ENCODE measurements around the gene KLF17.
"Not testable (repeated sequence)": the region's sequence is repeated elsewhere in the genome, so short reads cannot be mapped to it uniquely, and the experiment has no call there.

The KLF17 gene

GRCh38 chr1:44110916-44111315, 7.7 kb upstream of the KLF17 start:
- no peak for DNase-seq

GRCh38 chr1:44111861-44112260, 6.8 kb upstream of the KLF17 start:
- DNase-seq = no peak

DNA sequence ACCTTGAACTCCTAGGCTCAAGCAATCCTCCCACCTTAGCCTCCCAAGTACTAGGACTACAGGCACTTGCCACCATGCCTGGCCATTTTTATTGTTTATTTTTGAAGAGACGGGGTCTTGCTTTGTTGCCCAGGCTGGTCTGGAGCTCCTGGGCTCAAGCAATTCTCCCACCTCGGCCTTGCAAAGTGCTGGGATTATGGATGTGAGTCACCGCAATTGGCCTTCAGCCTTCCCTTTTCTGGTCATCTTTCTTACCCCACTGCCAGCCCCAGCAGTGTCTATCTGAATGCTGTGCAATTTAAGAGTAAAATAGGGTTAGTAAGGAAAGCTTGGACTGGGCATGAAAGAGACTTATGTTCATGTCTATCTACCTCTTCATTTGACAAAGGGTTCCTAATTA, 6.1 kb upstream of the KLF17 start:
- no peak for DNase-seq

- DNase-seq = no peak
These were observed 5.5 kb upstream of the KLF17 start for GRCh38 chr1:44113095-44113609.

DNA sequence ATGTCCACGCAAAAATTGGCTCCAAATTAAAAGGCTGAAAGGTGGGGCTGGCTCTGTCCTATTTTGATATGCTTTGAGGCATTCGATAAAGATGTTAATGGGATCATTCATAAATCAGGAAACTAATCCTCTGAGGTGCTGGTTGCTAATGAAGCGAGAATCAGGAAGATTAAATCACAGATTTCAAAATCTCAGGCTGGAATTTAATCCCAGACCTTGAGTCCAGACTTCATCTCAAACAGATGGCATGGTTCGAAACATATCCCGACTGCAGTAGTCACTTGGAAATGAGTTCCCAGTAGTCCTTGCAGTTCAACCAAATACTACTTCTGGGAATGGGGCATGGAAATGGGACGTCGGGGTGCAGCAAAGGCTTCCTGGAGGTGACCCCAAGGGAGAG, 4.5 kb upstream of the KLF17 start:
- no peak for DNase-seq

GRCh38 chr1:44117272-44117671, 1.3 kb upstream of the KLF17 start:
- DNase-seq = not testable (repeated sequence)

- DNase-seq = no peak
These were observed 904 bp downstream of the KLF17 start for GRCh38 chr1:44119525-44119924.

DNA sequence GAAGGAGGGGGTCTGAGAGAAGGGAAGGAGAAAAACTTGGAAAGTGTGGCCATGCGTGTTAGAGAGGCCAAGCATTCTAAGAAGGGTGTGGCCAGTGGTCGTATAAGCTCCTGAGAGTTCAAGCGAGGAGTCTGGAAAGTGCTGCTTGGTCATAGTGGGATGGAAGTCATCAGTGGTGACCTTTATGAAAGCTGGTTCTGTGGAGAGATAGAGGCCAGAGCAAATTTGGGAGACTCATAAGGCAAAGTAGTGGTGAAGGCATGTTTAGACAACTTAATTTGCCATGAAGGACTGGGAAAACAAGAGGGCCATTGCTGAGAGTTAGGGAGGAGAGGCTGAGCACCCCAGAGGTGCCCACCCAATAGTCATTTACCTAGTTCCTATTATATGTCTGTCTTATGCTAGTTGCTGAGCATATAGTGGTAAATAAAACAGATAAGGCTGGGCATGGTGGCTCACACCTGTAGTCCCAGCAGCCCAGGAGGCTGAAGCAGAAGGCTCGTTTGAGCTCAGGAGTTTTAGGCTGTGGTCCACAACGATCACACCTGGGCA, 1.9 kb downstream of the KLF17 start:
- DNase-seq = no peak

- DNase-seq = no peak
These were observed 11.2 kb downstream of the KLF17 start for GRCh38 chr1:44129616-44130500.

- no peak for DNase-seq
These were observed 12.8 kb downstream of the KLF17 start for GRCh38 chr1:44131411-44131810.

DNA sequence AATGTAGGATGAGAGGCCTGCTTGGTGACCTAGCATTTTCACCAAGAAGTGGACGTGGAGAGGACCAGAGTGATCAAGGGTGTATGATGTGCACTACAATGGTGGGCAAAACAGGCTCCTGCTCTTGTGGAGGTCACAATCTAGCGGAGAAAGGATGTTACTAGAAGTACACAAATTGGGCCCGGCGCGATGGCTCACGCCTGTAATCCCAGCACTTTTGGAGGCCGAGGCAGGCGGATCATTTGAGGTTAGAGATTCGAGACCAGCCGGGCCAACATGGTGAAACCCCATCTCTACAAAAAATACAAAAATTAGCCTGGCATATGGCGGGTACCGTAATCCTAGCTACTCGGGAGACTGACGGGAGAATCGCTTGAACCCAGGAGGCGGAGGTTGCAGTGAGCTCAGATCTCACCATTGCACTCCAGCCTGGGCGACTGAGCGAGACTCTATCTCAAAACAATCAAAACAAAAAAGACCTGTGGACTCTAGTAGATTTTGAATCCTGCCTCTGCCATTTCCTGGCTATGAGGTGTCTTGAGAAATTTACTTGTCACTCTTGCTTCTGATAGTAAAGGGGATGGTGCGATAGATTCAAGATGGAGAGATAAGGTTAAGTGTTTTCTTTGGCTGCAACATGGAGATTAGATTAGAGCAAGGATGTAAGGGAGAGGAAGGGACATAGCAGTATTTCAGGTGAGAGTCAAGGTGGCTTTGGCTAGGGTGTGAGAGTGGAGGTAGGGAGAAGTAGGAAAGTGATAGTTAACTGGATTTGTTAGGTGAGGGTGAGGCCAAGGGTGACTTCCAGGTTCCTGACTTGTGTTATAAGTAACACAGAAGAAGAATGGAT, 15.7 kb downstream of the KLF17 start:
- no peak for DNase-seq

- DNase-seq = no peak
These were observed 17.3 kb downstream of the KLF17 start for GRCh38 chr1:44135886-44136285.

DNA sequence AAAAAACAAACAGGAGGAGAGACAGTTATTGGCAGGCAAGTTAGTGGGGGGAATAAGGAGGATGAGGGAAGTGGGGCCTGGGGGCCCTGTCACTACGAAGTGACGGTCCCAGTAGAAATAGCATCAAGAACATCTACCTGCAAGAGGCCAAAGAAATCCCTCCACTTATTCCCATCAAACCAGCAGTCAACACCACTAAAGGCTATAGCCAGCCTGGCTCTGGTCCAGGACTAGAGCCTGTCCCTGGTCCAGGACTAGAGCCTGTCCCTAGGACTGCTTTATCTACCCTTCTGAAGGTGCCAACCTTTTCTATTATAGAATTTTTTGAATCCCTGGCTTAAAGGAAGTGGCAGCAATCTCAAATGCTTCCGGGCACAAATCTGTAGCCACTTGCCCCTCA, 19.6 kb downstream of the KLF17 start:
- no peak for DNase-seq

DNA sequence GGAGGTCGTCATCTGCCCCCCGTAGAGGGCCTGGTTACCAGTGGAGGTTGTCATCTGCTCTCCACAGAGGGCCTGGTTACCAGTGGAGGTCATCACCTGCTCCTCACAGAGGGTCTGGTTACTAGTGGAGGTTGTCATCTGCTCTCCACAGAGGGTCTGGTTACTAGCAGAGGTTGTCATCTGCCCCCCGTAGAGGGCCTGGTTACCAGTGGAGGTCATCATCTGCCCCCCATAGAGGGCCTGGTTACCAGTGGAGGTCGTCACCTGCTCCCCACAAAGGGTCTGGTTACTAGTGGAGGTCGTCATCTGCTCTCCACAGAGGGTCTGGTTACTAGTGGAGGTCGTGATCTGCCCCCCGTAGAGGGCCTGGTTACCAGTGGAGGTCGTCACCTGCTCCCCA, 20.9 kb downstream of the KLF17 start:
- not testable (repeated sequence) for DNase-seq

DNA sequence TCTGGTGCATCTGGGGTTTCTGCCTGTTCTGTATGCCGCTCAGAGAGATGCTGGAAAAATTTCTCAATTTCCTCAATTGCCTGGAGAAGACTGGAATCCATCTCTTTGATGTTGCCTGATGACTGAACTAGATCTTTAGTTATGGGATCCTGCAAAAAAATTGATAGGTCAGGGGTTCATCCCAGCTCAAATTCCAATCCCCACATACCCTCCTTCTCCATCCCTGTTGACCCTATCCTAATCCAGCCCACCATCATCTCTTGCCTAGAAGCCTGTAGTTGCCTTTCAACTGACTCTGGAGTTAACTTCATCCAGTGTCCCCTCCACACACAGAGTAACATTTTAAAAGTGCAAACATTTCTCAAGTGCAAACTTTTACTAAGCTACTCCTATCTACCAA, 22.9 kb downstream of the KLF17 start, which contains the start of gene KLF18:
Gene KLF18, minus strand, starts transcription at position 101 of the 400 bp plus-strand sequence. Its CDS starts 0 bp downstream, at position 101.
- no peak for DNase-seq

- no peak for DNase-seq
These were observed 26.5 kb downstream of the KLF17 start for GRCh38 chr1:44144962-44145756.

DNA sequence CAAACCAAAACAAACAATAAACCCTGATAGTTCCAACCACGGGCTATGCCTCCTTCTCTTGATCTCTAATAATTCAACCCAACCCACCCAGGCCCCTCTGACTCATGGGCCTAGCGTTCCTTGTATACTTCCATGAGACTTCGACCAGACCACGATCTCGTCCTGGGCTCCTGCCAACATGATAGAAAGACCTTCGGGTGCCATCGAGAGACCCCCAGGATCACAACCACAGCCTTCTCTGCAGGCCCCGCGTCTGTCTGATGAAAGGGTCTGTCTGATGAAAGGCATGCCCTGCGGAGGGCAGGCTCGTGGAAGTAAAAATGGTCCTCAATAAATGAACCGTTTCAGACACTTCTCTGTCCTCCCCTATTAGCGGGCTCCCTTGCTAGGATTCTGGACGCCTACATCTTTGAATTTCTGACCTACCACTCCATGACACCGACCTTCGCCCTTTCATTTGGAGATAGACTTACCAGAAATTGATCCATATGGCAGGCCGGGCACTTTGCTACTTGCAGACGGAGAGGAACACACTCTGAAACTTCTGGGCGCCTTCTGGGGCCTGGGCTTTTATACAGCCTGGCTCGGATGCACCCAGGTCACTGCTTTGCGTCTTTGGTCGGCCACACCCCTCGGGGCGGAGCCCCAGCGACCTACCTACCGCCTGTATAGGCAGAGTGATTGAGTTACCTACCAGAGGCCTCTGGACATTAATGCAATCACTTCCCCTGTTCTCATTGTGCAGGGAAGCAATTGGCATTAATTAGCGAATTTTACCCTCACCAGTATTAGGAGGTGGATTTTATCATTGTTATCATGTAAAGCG, 28.1 kb downstream of the KLF17 start:
- DNase-seq = no peak

DNA sequence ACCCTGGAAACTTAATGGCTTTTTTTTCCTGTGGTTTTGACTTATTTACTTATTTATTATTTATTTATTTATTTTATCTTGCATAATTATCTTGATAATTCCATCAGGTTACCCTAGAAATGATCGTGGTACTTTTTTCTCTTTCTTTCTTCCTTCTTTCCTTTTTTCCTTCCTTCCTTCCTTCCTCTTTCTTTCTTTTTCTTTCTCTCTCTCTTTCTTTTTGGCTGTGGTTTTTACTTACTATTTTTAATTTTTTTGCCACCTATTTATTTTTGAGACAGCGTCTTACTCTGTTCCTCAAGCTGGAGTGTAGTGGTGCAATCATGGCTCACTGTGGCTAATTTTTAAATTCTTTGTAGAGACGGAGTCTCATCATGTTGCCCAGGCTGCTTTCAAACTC, 29.0 kb downstream of the KLF17 start:
- DNase-seq = no peak

GRCh38 chr1:44151332-44151731, 32.7 kb downstream of the KLF17 start:
- no peak for DNase-seq

DNA sequence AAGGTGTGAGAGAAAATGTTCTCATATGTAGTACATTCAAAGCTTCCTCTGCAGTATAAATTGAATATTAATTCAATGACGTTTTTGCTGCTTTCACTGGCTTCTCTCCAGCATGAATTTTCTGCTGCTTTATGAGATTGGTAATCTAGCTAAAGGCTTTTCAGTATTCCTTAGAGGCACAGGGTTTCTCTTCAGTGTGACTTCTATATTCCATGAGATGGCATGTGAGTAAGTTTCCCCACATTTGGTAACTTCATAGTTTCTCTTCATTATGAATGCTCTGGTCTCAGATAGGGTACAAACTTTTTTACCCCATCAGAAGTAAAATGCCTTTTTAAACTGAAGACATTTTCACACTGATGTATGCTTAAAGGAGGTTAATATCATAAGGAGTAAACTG, 33.2 kb downstream of the KLF17 start:
- DNase-seq = no peak

- DNase-seq = no peak
These were observed 34.1 kb downstream of the KLF17 start for GRCh38 chr1:44152692-44153091.

DNA sequence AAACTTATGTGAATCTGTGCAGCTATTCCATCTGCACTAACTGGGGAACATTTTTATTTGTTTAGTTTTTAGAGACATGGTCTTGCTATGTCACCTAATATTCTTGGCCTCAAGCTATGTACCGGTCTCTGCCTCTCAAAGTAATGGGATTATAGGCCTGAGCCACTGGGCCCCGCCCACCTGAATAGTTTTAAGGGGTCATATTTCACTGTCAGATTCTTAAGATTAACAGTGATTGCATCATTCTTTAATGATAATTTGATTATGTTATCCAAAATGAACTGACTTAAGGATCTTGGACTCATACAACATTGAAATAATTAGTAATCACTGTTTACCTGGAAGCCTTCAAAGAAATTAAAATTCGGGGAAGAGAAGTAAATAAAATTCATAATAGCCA, 35.4 kb downstream of the KLF17 start:
- DNase-seq = no peak
